HG02973 (cell line): ENCODE results near the gene TCAP.

Source experiments
- ATAC-seq: cut with Tn5 transposase; IDR thresholded peaks from one replicate; pipeline ENCODE4 v1.9.1; 2021; ENCODE audit warnings: moderate library complexity; ENCODE audit not compliant: unreplicated experiment

The TCAP gene

GRCh38 chr17:39628655-39629493 lies 36.3 kb upstream of the TCAP start:
- no peak for ATAC-seq

GRCh38 chr17:39629494-39629880 lies 35.7 kb upstream of the TCAP start:
- no peak for ATAC-seq

GRCh38 chr17:39629898-39630297 lies 35.3 kb upstream of the TCAP start:
- no peak for ATAC-seq

GRCh38 chr17:39631403-39631802 lies 33.7 kb upstream of the TCAP start:
- no peak for ATAC-seq

GRCh38 chr17:39632153-39632941 lies 32.8 kb upstream of the TCAP start:
- ATAC-seq, result no peak

DNA sequence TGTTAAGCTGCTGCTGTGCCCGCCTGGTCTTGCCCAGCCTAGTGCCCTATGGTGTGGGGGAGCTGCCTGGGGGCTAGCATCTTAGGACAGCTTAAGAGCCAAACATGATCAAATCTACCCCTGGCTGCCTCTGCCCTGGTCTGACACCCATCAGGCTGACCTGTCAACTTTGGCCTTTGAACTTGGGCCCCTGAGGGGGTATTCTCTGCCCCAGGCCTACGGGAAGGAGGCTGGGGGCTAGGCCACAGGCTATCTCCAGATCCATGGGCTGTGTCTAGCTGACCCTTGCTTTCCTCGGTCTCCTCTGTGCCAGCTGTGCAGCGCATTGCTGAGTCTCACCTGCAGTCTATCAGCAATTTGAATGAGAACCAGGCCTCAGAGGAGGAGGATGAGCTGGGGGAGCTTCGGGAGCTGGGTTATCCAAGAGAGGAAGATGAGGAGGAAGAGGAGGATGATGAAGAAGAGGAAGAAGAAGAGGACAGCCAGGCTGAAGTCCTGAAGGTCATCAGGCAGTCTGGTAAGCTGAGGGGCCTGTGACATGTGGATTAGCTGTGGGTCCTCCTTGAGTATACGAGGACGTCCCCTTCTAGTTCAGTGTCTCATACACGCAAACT lies 31.5 kb upstream of the TCAP start:
- ATAC-seq, result no peak

DNA sequence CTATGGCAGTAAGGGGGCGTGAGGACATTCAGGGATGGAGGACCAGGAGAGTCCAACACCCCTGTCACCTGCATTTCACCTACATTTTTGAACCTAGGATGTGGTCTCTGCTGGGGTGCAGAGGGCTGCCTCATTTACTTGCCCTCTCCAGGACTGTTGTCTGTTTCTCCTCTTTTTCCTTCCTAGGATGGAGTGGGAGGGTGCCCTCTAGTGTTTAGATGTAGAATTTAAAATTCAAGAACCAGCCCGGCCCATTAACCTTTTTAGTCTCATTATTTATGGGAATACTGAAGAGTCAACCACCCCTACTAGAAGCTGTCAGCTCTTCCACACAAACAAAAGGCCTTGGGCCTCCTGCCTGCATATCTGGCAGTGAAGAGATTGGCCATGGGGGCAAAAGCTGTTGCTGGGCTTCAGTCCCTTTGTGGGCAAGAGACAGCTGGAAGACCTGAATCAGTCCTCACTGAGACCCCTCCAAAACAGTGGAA lies 30.7 kb upstream of the TCAP start:
- no peak for ATAC-seq

GRCh38 chr17:39635614-39636176 lies 29.5 kb upstream of the TCAP start:
- ATAC-seq, result no peak

GRCh38 chr17:39636587-39636926 lies 28.6 kb upstream of the TCAP start:
- ATAC-seq, result no peak

DNA sequence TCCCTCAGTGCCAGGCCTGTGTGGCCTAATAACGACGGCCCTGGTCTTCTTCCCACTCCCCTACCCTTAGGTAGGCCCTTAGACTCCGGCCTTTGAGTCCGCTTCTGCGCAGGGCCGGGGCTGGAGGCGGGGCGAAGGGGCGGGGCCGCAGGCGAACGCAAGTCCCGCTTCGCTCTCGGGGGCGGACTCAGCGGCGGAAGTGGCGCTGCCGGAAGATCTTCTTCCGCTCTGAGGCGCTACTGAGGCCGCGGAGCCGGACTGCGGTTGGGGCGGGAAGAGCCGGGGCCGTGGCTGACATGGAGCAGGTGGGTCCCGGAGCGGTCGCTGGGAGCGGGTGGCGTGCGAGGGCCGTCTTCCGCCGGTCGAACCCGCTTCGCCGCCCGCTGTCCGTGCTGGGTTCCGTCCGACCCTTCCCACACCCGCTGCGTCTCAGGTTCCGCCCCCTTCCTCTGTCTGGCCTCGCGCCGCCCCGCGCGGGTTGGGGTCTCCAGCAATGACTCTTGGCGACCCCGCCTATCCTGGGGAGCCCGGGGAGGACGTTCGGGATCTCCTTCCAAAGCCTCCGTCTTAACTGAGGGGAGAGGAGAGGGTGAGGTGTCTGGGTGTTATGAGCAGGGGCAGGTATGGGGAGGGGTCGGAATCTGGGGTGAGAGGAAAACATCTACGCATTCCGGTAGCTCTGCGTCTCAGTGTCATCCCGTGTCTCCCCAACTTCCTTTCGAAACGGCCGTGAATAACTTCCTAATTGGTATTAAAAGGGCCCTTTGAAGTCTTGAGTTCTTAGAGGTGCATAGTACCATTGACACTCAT lies 28.0 kb upstream of the TCAP start, which contains the start of gene STARD3:
Gene STARD3 (plus strand): TSS at position 218 of the 810 bp plus-strand sequence. CDS start 16,388 bp downstream, outside the sequence.
- no peak for ATAC-seq

DNA sequence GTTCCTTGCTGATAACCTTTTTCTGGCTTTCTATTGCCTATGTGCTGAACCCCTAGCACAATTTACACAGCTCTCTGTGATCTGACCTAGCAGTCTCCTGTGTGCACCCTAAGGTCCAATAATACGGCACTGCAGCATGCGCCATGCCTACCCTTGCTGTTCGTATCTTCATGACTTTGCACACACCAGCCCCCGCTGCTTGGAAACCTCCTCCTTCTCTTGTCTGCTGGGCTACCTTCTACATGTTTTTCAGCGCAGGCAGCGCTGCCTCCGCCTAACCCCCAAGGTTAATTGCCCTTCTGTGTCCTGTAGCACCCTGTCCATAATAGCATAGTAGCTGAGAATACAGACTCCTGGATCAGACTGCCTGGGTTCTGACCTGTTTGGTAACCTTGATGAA lies 26.8 kb upstream of the TCAP start:
- no peak for ATAC-seq

DNA sequence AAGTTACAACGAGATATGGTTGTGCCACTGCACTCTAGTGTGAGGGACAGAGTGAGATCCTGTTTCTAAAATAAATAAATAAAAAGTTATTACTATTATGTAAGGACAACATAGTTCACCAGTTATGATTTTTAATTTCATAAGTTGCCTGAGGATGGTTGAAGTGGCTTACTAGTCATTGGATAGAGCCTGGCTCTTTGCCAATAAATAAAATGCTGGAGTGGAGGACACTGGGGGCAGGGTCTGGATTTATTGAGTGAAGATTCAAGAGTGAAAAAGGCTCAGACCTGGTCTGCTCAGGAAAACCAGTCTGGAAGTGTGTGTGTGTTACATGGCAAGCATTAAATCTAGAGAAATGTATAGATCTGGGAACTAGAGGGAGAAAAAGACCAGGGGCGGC lies 26.1 kb upstream of the TCAP start:
- ATAC-seq, result no peak

- ATAC-seq, result no peak
These were observed 25.3 kb upstream of the TCAP start for GRCh38 chr17:39639566-39640458.

- ATAC-seq, result no peak
These were observed 24.5 kb upstream of the TCAP start for GRCh38 chr17:39640591-39641031.

GRCh38 chr17:39641097-39641496 lies 24.1 kb upstream of the TCAP start:
- ATAC-seq, result no peak

DNA sequence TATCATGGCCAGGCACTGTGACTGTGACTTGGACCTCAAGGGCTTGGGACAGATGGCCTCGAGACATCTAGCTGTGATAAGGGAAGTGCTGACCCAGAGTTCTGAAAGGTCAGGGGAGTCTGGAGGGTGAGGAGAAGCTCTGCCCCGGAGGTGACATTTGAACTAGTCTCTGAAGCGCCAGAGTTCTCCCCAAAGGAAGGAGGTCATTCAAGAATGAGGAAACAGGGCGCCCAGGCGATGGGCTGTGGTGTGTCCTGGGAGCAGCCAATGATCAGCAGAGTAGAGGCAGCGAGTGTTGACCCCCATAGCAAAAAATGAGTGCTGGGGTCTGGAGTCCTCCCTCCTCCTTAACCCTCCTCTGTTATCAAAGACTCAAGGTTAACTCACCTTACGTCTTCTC lies 23.3 kb upstream of the TCAP start:
- no peak for ATAC-seq

- ATAC-seq, result no peak
These were observed 22.7 kb upstream of the TCAP start for GRCh38 chr17:39642291-39643074.

- ATAC-seq, result no peak
These were observed 21.9 kb upstream of the TCAP start for GRCh38 chr17:39643271-39643670.

DNA sequence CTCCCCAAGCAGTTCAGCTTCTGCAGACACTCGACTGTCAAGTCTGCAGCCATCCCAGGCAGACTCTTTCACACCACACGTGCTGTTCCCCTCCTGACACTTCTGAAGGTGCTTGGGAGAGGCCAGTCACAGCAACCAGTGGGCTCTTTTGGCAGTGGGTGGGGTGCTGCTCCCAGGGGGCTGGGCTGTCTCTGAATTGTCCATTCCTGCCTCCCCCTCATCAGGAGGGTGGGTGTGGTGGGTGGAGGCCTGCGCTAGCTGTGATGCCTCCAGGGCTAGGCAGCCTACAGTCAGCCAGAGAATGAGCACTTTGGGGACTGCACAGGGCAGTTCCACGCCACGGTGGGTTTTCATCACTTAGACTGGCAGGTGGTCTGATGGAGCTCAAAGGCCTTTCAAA lies 17.9 kb upstream of the TCAP start:
- no peak for ATAC-seq
